GM19452 (cell line): Measurements from ENCODE around the gene PPP2R3B.
"Not testable (repeated sequence)": the region's sequence is repeated elsewhere in the genome, so short reads cannot be mapped to it uniquely, and the experiment has no call there.

Experiments
- ATAC-seq: cut with Tn5 transposase; IDR thresholded peaks from one replicate; pipeline ENCODE4 v1.9.1; 2021; ENCODE audit not compliant: unreplicated experiment

The PPP2R3B gene

GRCh38 chrX:353566-354535 lies 32.9 kb downstream of the PPP2R3B start:
- no peak for ATAC-seq

GRCh38 chrX:352582-353314 lies 34.0 kb downstream of the PPP2R3B start:
- no peak for ATAC-seq

- no peak for ATAC-seq
These were observed 34.5 kb downstream of the PPP2R3B start for GRCh38 chrX:352181-352580.

- no peak for ATAC-seq
These were observed 35.0 kb downstream of the PPP2R3B start for GRCh38 chrX:351736-352135.

GRCh38 chrX:351324-351641 lies 35.4 kb downstream of the PPP2R3B start:
- ATAC-seq = not testable (repeated sequence)

- no peak for ATAC-seq
These were observed 36.0 kb downstream of the PPP2R3B start for GRCh38 chrX:350534-351323.

- no peak for ATAC-seq
These were observed 36.6 kb downstream of the PPP2R3B start for GRCh38 chrX:350148-350533.

GRCh38 chrX:349702-350101 lies 37.0 kb downstream of the PPP2R3B start:
- ATAC-seq = no peak

- ATAC-seq = no peak
These were observed 37.5 kb downstream of the PPP2R3B start for GRCh38 chrX:349196-349595.

GRCh38 chrX:348461-349117 lies 38.1 kb downstream of the PPP2R3B start:
- no peak for ATAC-seq

GRCh38 chrX:347351-348117 lies 39.2 kb downstream of the PPP2R3B start:
- no peak for ATAC-seq

- no peak for ATAC-seq
These were observed 40.5 kb downstream of the PPP2R3B start for GRCh38 chrX:346034-346813.

GRCh38 chrX:345020-345925 lies 41.4 kb downstream of the PPP2R3B start:
- ATAC-seq = no peak

- ATAC-seq = no peak
These were observed 42.3 kb downstream of the PPP2R3B start for GRCh38 chrX:344371-344901.

- no peak for ATAC-seq
These were observed 45.1 kb downstream of the PPP2R3B start for GRCh38 chrX:341541-342101.

GRCh38 chrX:340641-341423 lies 45.9 kb downstream of the PPP2R3B start:
- ATAC-seq = no peak

GRCh38 chrX:340121-340520 lies 46.6 kb downstream of the PPP2R3B start:
- no peak for ATAC-seq
